Measurements from ENCODE around the gene HSPBAP1. TPM values are rescaled to one million over a fixed set of nuclear protein-coding genes. Genes with fewer than 3 reads are reported as not detected.

The HSPBAP1 gene
- total and polyA plus RNA-seq, 2 of the 13 experiments (the other 11 are each of a cell fraction or from before 2014, with no cell fraction given), result 4.2 to 5.1 TPM

DNA sequence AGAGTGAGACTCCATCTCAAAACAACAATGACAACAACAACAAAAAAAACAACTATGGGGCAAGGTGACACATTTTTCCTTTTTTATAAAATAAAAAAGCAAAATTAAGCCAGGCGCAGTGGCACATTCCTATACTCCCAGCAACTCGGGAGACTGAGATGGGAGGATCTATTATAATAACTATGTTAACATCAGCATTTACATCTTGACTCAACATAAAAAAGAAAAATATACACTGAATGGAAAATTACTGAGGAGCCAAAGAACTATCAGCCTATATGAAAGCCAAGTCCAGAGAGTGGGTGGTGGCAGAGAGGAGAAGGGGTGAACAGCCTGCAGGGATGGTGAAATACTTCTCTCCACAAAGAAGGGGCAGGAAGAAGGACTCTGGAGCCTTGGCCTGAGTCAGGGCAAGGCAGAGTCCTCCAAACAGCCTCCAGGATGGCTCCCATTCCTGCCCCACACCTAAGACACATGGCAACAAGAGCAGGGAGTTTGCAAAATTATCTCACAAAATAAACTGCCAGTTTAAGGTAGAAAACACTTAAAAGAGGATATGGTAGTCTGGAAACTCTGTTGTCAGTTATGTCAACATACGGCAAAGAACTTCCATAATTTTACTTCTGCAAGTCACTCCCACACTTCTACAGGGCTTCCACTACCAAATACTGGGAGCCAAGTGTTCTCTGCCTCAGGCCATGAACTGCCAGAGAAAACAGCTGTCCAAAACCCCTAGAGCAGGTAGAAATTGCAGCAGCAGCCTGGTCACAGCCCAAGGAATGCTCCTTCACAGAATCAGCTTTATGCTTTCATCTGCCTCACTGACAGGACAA lies 25.9 kb downstream of the HSPBAP1 start (continued):
- TF ChIP-seq, protein P1, sequence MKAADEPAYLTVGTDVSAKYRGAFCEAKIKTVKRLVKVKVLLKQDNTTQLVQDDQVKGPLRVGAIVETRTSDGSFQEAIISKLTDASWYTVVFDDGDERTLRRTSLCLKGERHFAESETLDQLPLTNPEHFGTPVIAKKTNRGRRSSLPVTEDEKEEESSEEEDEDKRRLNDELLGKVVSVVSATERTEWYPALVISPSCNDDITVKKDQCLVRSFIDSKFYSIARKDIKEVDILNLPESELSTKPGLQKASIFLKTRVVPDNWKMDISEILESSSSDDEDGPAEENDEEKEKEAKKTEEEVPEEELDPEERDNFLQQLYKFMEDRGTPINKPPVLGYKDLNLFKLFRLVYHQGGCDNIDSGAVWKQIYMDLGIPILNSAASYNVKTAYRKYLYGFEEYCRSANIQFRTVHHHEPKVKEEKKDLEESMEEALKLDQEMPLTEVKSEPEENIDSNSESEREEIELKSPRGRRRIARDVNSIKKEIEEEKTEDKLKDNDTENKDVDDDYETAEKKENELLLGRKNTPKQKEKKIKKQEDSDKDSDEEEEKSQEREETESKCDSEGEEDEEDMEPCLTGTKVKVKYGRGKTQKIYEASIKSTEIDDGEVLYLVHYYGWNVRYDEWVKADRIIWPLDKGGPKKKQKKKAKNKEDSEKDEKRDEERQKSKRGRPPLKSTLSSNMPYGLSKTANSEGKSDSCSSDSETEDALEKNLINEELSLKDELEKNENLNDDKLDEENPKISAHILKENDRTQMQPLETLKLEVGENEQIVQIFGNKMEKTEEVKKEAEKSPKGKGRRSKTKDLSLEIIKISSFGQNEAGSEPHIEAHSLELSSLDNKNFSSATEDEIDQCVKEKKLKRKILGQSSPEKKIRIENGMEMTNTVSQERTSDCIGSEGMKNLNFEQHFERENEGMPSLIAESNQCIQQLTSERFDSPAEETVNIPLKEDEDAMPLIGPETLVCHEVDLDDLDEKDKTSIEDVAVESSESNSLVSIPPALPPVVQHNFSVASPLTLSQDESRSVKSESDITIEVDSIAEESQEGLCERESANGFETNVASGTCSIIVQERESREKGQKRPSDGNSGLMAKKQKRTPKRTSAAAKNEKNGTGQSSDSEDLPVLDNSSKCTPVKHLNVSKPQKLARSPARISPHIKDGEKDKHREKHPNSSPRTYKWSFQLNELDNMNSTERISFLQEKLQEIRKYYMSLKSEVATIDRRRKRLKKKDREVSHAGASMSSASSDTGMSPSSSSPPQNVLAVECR (CRISPR knock-in tag; IDR thresholded peaks at IDR 0.05; ENCODE audit: borderline replicate concordance), result no peak
- TF ChIP-seq ZNF484 (CRISPR knock-in tag; IDR thresholded peaks at IDR 0.05; ENCODE audit: borderline replicate concordance, low read depth) (no peak), ZNF451 (CRISPR knock-in tag; IDR thresholded peaks at IDR 0.05) (no peak), MTF2 (CRISPR knock-in tag; IDR thresholded peaks at IDR 0.05; ENCODE audit: borderline replicate concordance) (no peak)
- TF ChIP-seq, protein P2, sequence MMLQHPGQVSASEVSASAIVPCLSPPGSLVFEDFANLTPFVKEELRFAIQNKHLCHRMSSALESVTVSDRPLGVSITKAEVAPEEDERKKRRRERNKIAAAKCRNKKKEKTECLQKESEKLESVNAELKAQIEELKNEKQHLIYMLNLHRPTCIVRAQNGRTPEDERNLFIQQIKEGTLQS (CRISPR knock-in tag; IDR thresholded peaks at IDR 0.05), result no peak
- TF ChIP-seq, protein P3, sequence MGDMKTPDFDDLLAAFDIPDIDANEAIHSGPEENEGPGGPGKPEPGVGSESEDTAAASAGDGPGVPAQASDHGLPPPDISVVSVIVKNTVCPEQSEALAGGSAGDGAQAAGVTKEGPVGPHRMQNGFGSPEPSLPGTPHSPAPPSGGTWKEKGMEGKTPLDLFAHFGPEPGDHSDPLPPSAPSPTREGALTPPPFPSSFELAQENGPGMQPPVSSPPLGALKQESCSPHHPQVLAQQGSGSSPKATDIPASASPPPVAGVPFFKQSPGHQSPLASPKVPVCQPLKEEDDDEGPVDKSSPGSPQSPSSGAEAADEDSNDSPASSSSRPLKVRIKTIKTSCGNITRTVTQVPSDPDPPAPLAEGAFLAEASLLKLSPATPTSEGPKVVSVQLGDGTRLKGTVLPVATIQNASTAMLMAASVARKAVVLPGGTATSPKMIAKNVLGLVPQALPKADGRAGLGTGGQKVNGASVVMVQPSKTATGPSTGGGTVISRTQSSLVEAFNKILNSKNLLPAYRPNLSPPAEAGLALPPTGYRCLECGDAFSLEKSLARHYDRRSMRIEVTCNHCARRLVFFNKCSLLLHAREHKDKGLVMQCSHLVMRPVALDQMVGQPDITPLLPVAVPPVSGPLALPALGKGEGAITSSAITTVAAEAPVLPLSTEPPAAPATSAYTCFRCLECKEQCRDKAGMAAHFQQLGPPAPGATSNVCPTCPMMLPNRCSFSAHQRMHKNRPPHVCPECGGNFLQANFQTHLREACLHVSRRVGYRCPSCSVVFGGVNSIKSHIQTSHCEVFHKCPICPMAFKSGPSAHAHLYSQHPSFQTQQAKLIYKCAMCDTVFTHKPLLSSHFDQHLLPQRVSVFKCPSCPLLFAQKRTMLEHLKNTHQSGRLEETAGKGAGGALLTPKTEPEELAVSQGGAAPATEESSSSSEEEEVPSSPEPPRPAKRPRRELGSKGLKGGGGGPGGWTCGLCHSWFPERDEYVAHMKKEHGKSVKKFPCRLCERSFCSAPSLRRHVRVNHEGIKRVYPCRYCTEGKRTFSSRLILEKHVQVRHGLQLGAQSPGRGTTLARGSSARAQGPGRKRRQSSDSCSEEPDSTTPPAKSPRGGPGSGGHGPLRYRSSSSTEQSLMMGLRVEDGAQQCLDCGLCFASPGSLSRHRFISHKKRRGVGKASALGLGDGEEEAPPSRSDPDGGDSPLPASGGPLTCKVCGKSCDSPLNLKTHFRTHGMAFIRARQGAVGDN (CRISPR knock-in tag; IDR thresholded peaks at IDR 0.05), result no peak

Data from HepG2 (cell line).